ELF-1 (cell line): ENCODE results near the gene ZNF37A.
A peak's percentile ranks its signal among the peaks of the same experiment; 100 is the strongest.
"Not testable (repeated sequence)": the region's sequence is repeated elsewhere in the genome, so short reads cannot be mapped to it uniquely, and the experiment has no call there.

Experiments
- DNase-seq: peaks from one replicate; pipeline ENCODE4 v3.0.0-alpha.2; 2016; ENCODE audit warnings: low read depth, low spot score

The ZNF37A gene

GRCh38 chr10:38094158-38094926 lies at the start of gene ZNF37A:
Gene ZNF37A (plus strand): TSS chr10:38094337. CDS start chr10:38096618, 2,281 bp downstream.
- peak; percentile 97 for DNase-seq

DNA sequence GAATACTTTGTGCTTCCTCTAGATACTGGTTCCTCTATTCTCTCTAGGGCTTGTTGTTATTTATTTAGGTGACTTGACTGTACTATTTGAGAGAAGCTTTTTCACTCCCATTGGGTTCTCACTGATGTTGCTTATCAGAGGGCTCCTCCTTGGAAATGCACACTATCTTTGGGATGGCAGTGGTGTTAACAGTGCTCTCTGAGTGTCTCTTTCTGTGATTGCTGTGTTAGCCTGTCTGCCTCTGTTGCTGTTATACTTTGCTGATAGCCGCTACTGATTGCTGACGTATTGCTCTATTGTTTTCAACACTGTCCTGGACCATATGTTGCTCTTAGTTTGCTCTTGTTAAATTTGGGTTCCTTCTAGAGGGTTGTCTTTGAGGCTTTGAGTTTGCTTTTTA lies 49.0 kb upstream of the ZNF37A start:
- DNase-seq: no peak

DNA sequence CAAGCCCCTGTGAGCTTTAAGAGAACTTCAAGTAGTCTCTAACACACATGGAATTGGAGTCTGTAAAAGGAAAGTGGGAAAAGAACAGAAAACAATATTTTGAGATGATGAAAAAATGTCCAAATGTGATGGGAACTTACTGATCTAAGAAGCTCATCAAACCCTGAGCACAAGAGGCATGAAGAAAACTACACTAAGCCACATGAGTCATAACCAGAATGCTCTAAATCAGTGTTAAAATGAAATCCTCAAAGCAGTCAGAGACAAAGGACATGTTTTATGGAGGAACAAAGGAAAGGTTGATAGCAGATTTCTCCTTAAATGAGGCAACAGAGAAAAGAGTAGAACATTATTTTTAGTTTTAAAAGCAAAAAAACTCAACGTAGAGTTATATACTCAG lies 46.5 kb upstream of the ZNF37A start:
- no peak for DNase-seq

DNA sequence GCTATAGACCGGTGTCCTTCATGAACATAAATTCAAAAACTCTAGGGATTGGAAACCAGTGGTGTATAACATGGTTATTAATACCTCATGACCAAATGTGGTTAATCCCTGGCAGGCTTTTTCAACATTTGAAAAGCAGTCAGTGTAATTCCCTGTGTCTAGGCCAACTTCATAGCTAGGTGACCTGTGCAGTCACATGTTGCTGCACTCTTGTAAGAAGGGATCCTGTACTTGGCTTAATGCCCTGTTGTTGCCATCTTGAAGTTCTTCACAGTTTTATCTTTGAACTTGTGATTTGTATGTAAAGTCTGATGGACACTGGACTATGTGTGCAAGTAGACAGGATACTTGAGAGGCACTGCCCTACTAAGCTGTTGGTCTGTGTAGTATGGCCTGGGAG lies 43.9 kb upstream of the ZNF37A start:
- DNase-seq: no peak

DNA sequence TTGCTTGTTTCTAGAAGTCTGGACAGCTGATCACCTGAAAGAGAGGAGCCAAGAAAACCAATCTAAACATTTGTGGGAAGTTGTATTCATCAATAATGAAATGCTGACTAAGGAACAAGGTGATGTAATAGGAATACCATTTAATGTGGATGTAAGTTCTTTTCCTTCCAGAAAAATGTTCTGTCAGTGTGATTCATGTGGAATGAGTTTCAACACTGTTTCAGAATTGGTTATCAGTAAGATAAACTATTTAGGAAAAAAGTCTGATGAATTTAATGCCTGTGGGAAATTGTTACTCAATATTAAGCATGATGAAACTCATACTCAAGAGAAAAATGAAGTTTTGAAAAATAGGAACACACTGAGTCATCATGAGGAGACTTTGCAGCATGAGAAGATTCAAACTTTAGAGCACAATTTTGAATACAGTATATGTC lies 39.8 kb upstream of the ZNF37A start:
- no peak for DNase-seq

- not testable (repeated sequence) for DNase-seq
These were observed 38.8 kb upstream of the ZNF37A start for GRCh38 chr10:38055274-38055894.

DNA sequence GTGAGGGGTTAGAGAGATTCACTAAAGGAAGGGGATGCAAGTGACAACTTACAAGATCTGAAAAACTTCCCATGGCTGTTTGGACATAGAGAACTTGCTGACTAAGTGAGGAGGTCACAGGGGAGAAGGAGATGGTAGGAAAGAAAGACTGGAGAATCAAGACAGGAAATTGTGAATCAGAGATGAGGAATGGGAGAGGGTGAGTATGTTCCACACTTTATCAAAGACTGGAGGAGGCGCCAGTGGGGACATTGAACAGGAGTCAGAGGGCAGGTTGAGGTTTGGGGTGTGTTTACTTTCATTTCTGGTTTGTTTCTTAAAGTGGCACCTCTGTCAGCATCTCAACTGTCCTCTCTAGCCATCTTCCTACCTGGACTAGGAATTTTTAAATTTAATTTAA lies 24.5 kb upstream of the ZNF37A start:
- not testable (repeated sequence) for DNase-seq

- DNase-seq: no peak
These were observed 23.6 kb upstream of the ZNF37A start for GRCh38 chr10:38070501-38070900.

DNA sequence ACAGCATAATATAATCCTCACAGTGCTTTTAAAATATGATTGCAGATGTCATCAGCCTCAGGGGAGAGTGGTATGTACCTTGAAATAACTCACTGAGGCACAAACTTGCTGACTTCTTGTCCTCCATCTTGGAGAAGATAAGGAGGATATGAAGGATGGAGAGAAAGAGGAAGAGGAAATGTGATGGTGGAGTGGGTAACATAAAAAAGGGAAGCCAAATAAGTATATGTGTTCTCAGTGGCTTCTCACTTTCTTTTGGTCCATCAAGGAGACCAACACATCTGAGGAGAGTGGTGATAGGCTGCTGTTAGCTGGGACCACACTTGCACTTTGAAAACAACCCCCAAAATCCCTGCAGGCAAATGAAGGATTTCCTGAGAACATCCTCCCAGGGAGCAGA lies 21.6 kb upstream of the ZNF37A start:
- no peak for DNase-seq

- no peak for DNase-seq
These were observed 17.4 kb upstream of the ZNF37A start for GRCh38 chr10:38076687-38077086.

- DNase-seq: not testable (repeated sequence)
These were observed 819 bp upstream of the ZNF37A start for GRCh38 chr10:38093318-38093717.

GRCh38 chr10:38093816-38094157 lies 350 bp upstream of the ZNF37A start:
- DNase-seq: no peak

DNA sequence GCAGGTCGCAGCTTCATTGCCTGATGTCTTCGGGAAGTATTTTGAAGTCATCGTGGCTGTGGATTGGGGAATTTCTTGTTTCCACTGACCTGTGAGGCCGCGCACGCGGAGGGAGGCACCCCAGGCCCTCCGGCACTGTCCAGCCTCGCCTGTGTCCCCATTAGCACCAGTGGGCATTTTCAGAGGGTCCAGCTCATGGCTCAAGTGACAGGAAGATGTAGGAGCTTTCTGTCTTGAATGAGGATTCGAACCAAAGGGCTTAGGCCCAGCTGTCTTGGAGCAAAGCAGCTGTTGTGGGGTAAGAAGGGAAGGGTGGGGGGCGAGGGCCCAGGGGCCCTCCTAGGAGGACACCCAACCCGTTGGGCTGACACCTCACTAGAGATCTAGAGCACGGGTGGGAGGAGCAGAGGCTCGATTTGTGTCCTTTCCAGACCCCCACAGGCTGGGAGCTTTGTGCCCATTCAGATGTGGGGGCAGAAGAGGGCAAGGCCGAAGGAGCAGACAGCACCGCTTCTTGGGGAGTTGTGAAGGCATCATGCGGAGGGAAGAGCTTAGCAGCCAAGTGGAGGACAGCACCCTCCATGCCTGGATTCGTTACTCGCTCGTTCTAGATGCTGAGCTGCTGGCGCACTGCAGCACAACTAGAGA lies 914 bp downstream of the ZNF37A start:
- DNase-seq: no peak

DNA sequence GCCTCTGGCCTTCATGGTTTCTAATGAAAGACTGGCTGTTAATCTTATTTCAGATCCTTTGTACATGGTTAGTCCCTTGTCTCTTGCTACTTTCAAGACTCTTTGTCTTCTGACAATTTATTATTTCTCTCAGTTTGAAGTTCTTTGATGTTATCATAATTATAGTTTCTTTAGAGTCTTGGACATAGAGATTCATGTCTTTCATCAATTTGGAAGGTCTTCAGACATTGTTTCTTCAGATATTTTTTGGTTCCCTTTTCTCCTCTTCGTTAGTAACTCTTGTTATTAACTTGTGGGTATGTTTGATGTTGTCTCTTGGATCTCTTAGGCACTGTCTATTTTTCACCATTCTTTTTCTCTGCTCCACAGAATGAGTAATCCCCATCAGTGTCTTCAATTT lies 8.7 kb downstream of the ZNF37A start:
- no peak for DNase-seq

DNA sequence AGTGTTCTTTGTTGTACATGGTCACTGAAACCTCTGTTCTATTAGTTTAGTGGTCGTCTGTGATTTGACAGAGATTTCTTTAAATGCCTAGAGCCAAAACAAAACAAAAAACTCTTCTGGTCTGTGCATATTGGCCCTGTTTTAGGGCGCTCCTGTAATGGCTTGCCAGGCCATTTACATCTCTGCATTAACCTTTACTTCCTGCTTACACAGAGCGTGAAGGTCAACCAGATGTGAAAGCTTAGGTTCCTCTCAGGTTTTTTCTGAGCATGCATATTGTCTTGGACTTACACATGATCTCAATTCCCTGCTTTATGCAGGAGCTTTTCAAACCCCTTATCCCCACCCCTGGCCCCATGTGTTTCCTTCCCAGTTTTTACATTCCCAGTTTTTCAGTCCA lies 9.6 kb downstream of the ZNF37A start:
- DNase-seq: no peak

DNA sequence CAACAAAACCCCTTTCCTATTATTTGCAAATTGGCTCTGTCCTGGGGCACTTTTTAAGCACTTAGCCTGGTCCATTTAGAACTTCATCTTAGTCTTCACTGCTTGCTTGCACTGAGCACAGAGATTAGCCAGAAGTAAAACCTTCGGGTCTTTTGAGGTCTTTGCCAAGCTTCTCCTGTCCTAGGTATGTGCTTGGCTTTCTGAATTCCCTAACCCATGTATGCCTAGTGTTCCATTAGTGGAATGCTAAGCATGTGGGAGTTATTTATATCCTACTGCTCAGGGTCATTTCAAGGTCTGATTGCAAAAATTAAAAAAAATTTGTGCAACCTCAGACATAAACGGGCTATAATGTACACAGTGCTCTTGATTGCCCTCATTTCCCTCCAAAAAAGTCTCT lies 18.0 kb downstream of the ZNF37A start:
- no peak for DNase-seq

- DNase-seq: no peak
These were observed 24.1 kb downstream of the ZNF37A start for GRCh38 chr10:38118072-38118807.

DNA sequence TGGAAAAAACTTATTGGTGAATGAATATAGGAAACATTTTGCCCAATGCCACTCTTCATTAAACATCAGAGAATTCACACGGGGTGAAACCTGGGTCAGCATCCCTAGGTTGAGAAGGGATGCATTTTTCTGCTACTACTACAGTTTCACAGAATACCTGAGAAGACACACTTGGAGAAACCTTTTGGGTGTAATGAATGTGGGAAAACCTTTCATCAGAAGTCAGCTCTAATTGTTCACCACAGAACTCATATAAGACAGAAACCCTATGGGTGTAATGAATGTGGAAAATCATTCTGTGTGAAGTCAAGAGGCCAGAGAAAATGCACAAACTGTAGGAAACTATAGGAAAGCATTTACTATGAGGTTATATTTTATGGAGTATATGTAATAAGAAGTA lies 24.9 kb downstream of the ZNF37A start:
- no peak for DNase-seq

DNA sequence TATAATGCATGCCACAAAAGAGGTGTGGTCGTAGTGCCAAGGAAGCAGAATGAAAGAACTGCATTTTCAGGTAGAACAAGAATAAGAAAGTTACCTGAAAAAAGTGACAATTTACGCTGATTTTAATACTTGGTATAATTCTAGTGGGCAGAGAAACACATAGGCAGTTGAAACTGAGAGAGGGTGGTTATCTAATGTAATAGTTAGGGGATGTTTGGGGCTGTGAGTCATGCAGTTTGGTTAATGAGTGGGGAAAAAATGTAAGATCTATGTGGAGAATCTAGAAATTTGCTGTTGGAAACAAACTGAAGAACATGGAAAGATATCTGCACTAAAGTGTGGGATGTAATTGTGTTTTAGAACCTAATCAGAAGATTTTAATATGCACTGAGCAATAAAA lies 33.7 kb downstream of the ZNF37A start:
- DNase-seq: no peak

DNA sequence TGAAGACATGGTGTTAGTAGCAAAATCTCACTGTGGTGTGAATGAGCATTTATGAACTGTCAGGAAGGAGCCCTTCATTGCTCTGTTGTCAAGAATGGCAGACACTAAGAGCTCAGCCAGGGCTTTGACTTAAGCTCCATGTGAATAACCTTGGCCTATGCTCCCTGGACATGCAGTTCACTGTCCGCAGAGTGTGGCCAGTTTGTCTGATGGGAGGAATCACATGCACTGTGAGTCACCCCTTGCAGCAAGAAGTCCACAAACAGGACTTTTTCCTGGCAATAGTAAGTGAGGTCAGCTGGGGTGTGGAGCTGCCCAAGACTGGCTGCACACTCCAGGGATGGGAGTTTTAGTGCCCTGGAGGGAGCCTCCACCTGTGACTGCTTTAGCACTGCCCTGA lies 49.5 kb downstream of the ZNF37A start:
- DNase-seq: no peak

DNA sequence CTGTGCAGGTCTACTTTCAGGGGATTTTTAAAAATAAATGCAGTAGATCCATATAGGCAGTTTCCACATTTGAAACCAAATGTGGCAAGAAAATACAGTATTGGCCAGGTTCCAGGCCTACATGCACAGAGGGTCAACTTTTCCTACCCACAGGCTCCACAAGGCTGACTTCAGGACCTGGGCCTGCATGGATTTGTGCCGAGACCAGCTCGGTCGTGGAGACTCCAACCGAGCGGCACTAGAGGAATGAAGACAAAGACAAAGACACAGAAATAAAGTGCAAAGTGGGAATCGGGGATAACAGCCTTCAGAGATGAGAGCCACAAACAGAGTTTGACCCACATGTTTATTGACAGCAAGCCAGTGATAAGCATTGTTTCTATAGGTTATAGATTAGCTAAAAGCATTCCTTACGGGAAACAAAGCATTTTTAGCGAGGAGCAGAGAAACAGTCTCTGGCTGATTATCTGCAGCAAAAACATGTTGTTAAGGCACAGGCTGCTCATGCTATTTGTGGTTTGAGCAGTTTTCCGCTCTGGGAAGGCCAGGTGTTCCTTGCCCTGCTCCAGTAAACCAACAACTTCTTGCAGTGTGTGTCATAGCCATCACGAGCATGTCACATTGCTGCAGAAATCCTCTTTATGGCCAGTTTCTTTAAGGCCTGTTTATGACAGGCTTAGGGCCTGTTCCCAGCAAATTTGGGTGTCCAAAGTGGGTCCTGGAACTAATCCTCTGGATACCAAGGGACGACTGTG lies 52.6 kb downstream of the ZNF37A start:
- DNase-seq: no peak

DNA sequence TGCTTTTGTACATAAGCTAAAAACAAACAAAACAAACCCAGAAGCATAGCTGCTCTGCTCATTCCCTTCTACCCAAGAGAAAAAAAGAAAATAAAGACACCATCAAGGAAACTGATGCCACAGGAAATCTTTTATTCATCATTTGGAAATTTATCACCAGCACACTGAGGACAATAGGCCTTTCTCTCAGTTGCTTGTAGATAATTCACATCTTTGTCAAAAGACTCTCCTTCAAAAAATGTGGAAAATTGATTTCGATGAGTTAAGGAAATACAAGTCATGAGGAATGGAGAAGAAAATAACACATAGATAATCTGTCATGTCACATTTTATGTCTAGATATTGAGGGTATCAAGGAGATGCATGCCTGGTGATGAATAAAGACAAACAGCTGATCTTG lies 53.5 kb downstream of the ZNF37A start:
- DNase-seq: no peak
